T-helper 17 cell (primary cell): ENCODE data around the gene PICALM. TPM values are rescaled to one million over a fixed set of nuclear protein-coding genes. Genes with fewer than 3 reads are reported as not detected.
"Not testable (repeated sequence)": the region's sequence is repeated elsewhere in the genome, so short reads cannot be mapped to it uniquely, and the experiment has no call there.

Source experiments
- ATAC-seq: fragments of 150-1000 bp; cut with Tn5 transposase; 2 replicates; pipeline ENCODE4 v1.10.0; 2021; ENCODE audit warnings: mild to moderate bottlenecking, moderate library complexity
- DNase-seq, 3 donors: peaks; one replicate each; pipeline versions ENCODE4 v3.0.0 to v3.0.0-alpha.2; 2020 to 2021
- H3K9me3 ChIP-seq: one replicate; pipeline ENCODE4 v1.7.0; 2013; ENCODE audit warnings: low read length, mild to moderate bottlenecking; ENCODE audit not compliant: control insufficient read depth, poor library complexity, severe bottlenecking
- H3K27ac Mint-ChIP-seq: one replicate; pipeline ENCODE4 v1.8.0; 2022; ENCODE audit warnings: mild to moderate bottlenecking, moderate library complexity, mixed read lengths
- H3K27me3 Mint-ChIP-seq: one replicate; pipeline ENCODE4 v1.8.0; 2022; ENCODE audit warnings: mixed read lengths
- H3K36me3 Mint-ChIP-seq: one replicate; pipeline ENCODE4 v1.8.0; 2022; ENCODE audit warnings: low read depth, mixed read lengths
- H3K4me1 Mint-ChIP-seq: one replicate; pipeline ENCODE4 v1.8.0; 2022; ENCODE audit warnings: mild to moderate bottlenecking, mixed read lengths
- H3K4me3 Mint-ChIP-seq: one replicate; pipeline ENCODE4 v1.8.0; 2022; ENCODE audit warnings: mild to moderate bottlenecking, moderate library complexity, mixed read lengths
- total RNA-seq, 4 donors: library from RNA in 2 of 4; stranded (reverse) in 2 of 4; gene quantifications; one replicate each; pipeline ENCODE4 v1.2.3 and lab custom pipeline; 2022 to 2026

Gene PICALM
- total RNA-seq, 2 donors from 2014 or later, result 122 to 124 TPM

GRCh38 chr11:85976525-85976924 lies 92.4 kb downstream of the PICALM start:
- ATAC-seq (no peak), DNase-seq (no peak)
- H3K9me3 ChIP-seq, result no peaks in the 10 kb centered on the region
- Mint-ChIP-seq H3K27ac (no peak overlapping the region), H3K4me3 (no peak overlapping the region), H3K4me1 (no peaks in the 10 kb centered on the region), H3K36me3 (peaks cover 4% of the 10 kb centered on the region), H3K27me3 (no peaks in the 10 kb centered on the region)

- H3K36me3 Mint-ChIP-seq, result peaks cover 6% of the 10 kb centered on the region
- peaks cover 6% of the 10 kb centered on the region for H3K4me1 Mint-ChIP-seq
- ATAC-seq (no peak), DNase-seq (no peak)
- no peaks in the 10 kb centered on the region for H3K27me3 Mint-ChIP-seq
- H3K4me3 Mint-ChIP-seq, result no peak overlapping the region
- H3K9me3 ChIP-seq, result no peaks in the 10 kb centered on the region
- no peak overlapping the region for H3K27ac Mint-ChIP-seq
Observed at GRCh38 chr11:85974122-85974521, 94.8 kb downstream of the PICALM start.

GRCh38 chr11:85970593-85970992 lies 98.3 kb downstream of the PICALM start:
- Mint-ChIP-seq H3K4me3 (no peak overlapping the region), H3K27me3 (no peaks in the 10 kb centered on the region), H3K4me1 (peaks cover 12% of the 10 kb centered on the region), H3K27ac (no peak overlapping the region), H3K36me3 (peaks cover 4% of the 10 kb centered on the region)
- no peak for ATAC-seq
- H3K9me3 ChIP-seq, result no peaks in the 10 kb centered on the region
- DNase-seq, result no peak

GRCh38 chr11:85967457-85967856 lies 101.4 kb downstream of the PICALM start:
- peak overlapping the region; percentile 53 for H3K27ac Mint-ChIP-seq
- peaks cover 5% of the 10 kb centered on the region for H3K36me3 Mint-ChIP-seq
- no peak overlapping the region for H3K4me3 Mint-ChIP-seq

GRCh38 chr11:85965202-85965601 lies 103.7 kb downstream of the PICALM start:
- Mint-ChIP-seq H3K27me3 (no peaks in the 10 kb centered on the region), H3K4me1 (peaks cover 16% of the 10 kb centered on the region), H3K36me3 (peaks cover 9% of the 10 kb centered on the region), H3K4me3 (no peak overlapping the region), H3K27ac (no peak overlapping the region)
- ATAC-seq (no peak), DNase-seq (no peak)
- no peaks in the 10 kb centered on the region for H3K9me3 ChIP-seq

More at GRCh38 chr11:85967457-85967856, 101.4 kb downstream of the PICALM start:
- ATAC-seq (no peak), DNase-seq (no peak)
- peaks cover 17% of the 10 kb centered on the region for H3K4me1 Mint-ChIP-seq
- H3K9me3 ChIP-seq, result no peaks in the 10 kb centered on the region
- no peaks in the 10 kb centered on the region for H3K27me3 Mint-ChIP-seq

GRCh38 chr11:85961930-85962363 lies 106.9 kb downstream of the PICALM start:
- H3K9me3 ChIP-seq, result no peaks in the 10 kb centered on the region
- ATAC-seq, result no peak
- Mint-ChIP-seq H3K27ac (no peak overlapping the region), H3K27me3 (no peaks in the 10 kb centered on the region), H3K36me3 (peaks cover 11% of the 10 kb centered on the region), H3K4me3 (no peak overlapping the region), H3K4me1 (peaks cover 7% of the 10 kb centered on the region)
- no peak for DNase-seq

GRCh38 chr11:85961130-85961529 lies 107.8 kb downstream of the PICALM start:
- no peak overlapping the region for H3K4me3 Mint-ChIP-seq
- H3K4me1 Mint-ChIP-seq, result peaks cover 7% of the 10 kb centered on the region
- DNase-seq (no peak), ATAC-seq (no peak)
- H3K27ac Mint-ChIP-seq, result no peak overlapping the region
- no peaks in the 10 kb centered on the region for H3K9me3 ChIP-seq
- no peaks in the 10 kb centered on the region for H3K27me3 Mint-ChIP-seq
- peaks cover 13% of the 10 kb centered on the region for H3K36me3 Mint-ChIP-seq

GRCh38 chr11:85960678-85961077 lies 108.2 kb downstream of the PICALM start:
- no peak for ATAC-seq
- no peak for DNase-seq
- H3K4me1 Mint-ChIP-seq, result peaks cover 7% of the 10 kb centered on the region
- no peaks in the 10 kb centered on the region for H3K27me3 Mint-ChIP-seq
- H3K4me3 Mint-ChIP-seq, result no peak overlapping the region
- no peaks in the 10 kb centered on the region for H3K9me3 ChIP-seq
- H3K27ac Mint-ChIP-seq, result no peak overlapping the region
- H3K36me3 Mint-ChIP-seq, result peaks cover 14% of the 10 kb centered on the region

- no peaks in the 10 kb centered on the region for H3K4me1 Mint-ChIP-seq
- H3K4me3 Mint-ChIP-seq, result no peak overlapping the region
- no peak overlapping the region for H3K27ac Mint-ChIP-seq
- peaks cover 6% of the 10 kb centered on the region for H3K9me3 ChIP-seq
- H3K36me3 Mint-ChIP-seq, result peaks cover 12% of the 10 kb centered on the region
- DNase-seq (no peak), ATAC-seq (no peak)
- no peaks in the 10 kb centered on the region for H3K27me3 Mint-ChIP-seq
Observed at GRCh38 chr11:85955531-85955930, 113.4 kb downstream of the PICALM start.

GRCh38 chr11:85953491-85954143 lies 115.3 kb downstream of the PICALM start:
- ATAC-seq (no peak), DNase-seq (no peak)
- no peaks in the 10 kb centered on the region for H3K27me3 Mint-ChIP-seq
- no peak overlapping the region for H3K4me3 Mint-ChIP-seq
- no peak overlapping the region for H3K27ac Mint-ChIP-seq
- H3K36me3 Mint-ChIP-seq, result peaks cover 11% of the 10 kb centered on the region
- H3K9me3 ChIP-seq, result peaks cover 6% of the 10 kb centered on the region
- no peaks in the 10 kb centered on the region for H3K4me1 Mint-ChIP-seq

GRCh38 chr11:85952108-85952485 lies 116.8 kb downstream of the PICALM start:
- not testable (repeated sequence) for DNase-seq, H3K9me3 ChIP-seq, H3K27me3 Mint-ChIP-seq, ATAC-seq, H3K4me1 Mint-ChIP-seq, H3K36me3 Mint-ChIP-seq, H3K4me3 Mint-ChIP-seq, H3K27ac Mint-ChIP-seq

GRCh38 chr11:85951428-85952107 lies 117.3 kb downstream of the PICALM start:
- Mint-ChIP-seq H3K27me3 (no peaks in the 10 kb centered on the region), H3K27ac (no peak overlapping the region), H3K36me3 (peaks cover 9% of the 10 kb centered on the region), H3K4me1 (no peaks in the 10 kb centered on the region), H3K4me3 (no peak overlapping the region)
- no peak for ATAC-seq
- DNase-seq, result no peak
- H3K9me3 ChIP-seq, result peaks cover 6% of the 10 kb centered on the region

GRCh38 chr11:85951049-85951405 lies 117.9 kb downstream of the PICALM start:
- H3K4me1 Mint-ChIP-seq, result no peaks in the 10 kb centered on the region
- H3K4me3 Mint-ChIP-seq, result no peak overlapping the region
- no peak for ATAC-seq
- peaks cover 6% of the 10 kb centered on the region for H3K36me3 Mint-ChIP-seq
- H3K27me3 Mint-ChIP-seq, result no peaks in the 10 kb centered on the region
- peaks cover 6% of the 10 kb centered on the region for H3K9me3 ChIP-seq
- H3K27ac Mint-ChIP-seq, result no peak overlapping the region
- no peak for DNase-seq
